ENCODE results near the gene HIC1.

The HIC1 gene

GRCh38 chr17:2013994-2014317 is 40.9 kb upstream of the HIC1 start:
- in situ Hi-C loops (cut with HindIII; ENCODE audit: low sequenced_read_pairs), result no loop called here
- no peak overlapping the region for H3K4me3 ChIP-seq (ENCODE audit: low read depth, low read length)
- no peak for DNase-seq (ENCODE audit: low read depth)
- no peak for TF ChIP-seq CTCF (IDR thresholded peaks at IDR 0.05; ENCODE audit: low read depth, low read length, missing control alignments)

GRCh38 chr17:2015314-2015713 is 39.6 kb upstream of the HIC1 start:
- in situ Hi-C loops (cut with HindIII; ENCODE audit: low sequenced_read_pairs), result no loop called here
- no peak overlapping the region for H3K4me3 ChIP-seq (ENCODE audit: low read depth, low read length)
- no peak for DNase-seq (ENCODE audit: low read depth)
- no peak for TF ChIP-seq CTCF (IDR thresholded peaks at IDR 0.05; ENCODE audit: low read depth, low read length, missing control alignments)

- H3K4me3 ChIP-seq (ENCODE audit: low read depth, low read length), result no peak overlapping the region
- in situ Hi-C loops (cut with HindIII; ENCODE audit: low sequenced_read_pairs), result no loop called here
- TF ChIP-seq CTCF (IDR thresholded peaks at IDR 0.05; ENCODE audit: low read depth, low read length, missing control alignments), result no peak
- no peak for DNase-seq (ENCODE audit: low read depth)
These were observed 38.4 kb upstream of the HIC1 start for GRCh38 chr17:2016494-2016893.

- in situ Hi-C loops (cut with HindIII; ENCODE audit: low sequenced_read_pairs), result no loop called here
- DNase-seq (ENCODE audit: low read depth), result no peak
- no peak for TF ChIP-seq CTCF (IDR thresholded peaks at IDR 0.05; ENCODE audit: low read depth, low read length, missing control alignments)
These were observed 37.5 kb upstream of the HIC1 start for GRCh38 chr17:2017274-2017941.

GRCh38 chr17:2018716-2019510 is 36.0 kb upstream of the HIC1 start:
- DNase-seq (ENCODE audit: low read depth), result no peak
- H3K4me3 ChIP-seq (ENCODE audit: low read depth, low read length), result no peak overlapping the region
- in situ Hi-C loops (cut with HindIII; ENCODE audit: low sequenced_read_pairs), result no loop called here
- TF ChIP-seq CTCF (IDR thresholded peaks at IDR 0.05; ENCODE audit: low read depth, low read length, missing control alignments), result no peak

More at GRCh38 chr17:2017274-2017941, 37.5 kb upstream of the HIC1 start:
- H3K4me3 ChIP-seq (ENCODE audit: low read depth, low read length), result no peak overlapping the region

- in situ Hi-C loops (cut with HindIII; ENCODE audit: low sequenced_read_pairs), result no loop called here
- H3K4me3 ChIP-seq (ENCODE audit: low read depth, low read length), result no peak overlapping the region
- no peak for TF ChIP-seq CTCF (IDR thresholded peaks at IDR 0.05; ENCODE audit: low read depth, low read length, missing control alignments)
- DNase-seq (ENCODE audit: low read depth), result no peak
These were observed 35.2 kb upstream of the HIC1 start for GRCh38 chr17:2019723-2020122.
